Skeletal muscle cell (primary cell): Measurements from ENCODE around the gene ARAP1.
"Not testable (repeated sequence)": the region's sequence is repeated elsewhere in the genome, so short reads cannot be mapped to it uniquely, and the experiment has no call there.

ENCODE experiments used
- DNase-seq: peaks from one replicate; pipeline ENCODE4 v3.0.0-alpha.2; 2010; ENCODE audit warnings: low read depth
- H3K4me3 ChIP-seq: 2 replicates; pipeline ENCODE4 v1.5.1; 2011; ENCODE audit warnings: low read depth, mild to moderate bottlenecking, control low read depth, low read length, moderate library complexity

Gene ARAP1

DNA sequence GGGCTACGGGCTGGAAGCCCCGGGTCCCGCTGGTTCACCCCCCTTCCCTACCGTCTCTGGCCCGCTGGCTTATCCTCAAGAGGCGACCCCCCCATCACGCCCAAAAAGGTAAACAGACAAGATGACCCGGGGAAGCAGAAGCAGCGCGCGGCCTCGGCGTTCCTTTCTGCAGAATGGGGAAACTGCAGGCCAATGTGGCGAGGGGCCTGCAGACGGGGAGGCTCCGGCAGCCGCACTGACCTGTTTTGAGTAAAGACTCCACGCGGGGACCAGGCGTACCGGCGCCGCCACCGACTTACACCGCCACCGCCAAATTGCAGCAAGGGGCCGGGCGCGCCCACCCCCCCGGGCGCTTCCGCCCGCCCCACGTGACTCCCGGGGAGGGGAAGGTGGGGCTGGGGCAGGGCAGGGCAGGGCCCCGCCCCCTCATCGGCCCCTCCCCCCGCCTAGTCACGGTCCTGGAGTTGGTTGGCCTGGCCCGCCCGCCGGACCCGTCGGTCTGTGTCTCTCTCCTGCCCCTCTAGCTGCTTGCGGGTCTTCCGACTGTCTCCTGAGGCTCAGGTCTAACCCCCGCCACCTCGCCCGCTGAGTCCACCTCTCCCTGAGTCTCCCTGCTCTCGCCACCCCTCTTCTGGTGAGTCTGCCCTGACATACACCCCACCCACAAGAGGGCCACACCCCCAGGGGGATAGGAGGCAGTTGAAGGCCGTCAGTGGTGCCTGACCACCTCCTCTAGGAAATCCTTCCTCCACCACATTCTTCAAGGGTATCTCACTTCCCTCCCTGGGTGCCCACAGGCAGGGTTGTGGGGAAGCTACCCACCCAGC, at the start of gene ARAP1:
ARAP1 (minus strand) TSS at position 321 of the 827 bp plus-strand sequence. CDS start 25,280 bp downstream, outside the sequence.
- no peak for DNase-seq

DNA sequence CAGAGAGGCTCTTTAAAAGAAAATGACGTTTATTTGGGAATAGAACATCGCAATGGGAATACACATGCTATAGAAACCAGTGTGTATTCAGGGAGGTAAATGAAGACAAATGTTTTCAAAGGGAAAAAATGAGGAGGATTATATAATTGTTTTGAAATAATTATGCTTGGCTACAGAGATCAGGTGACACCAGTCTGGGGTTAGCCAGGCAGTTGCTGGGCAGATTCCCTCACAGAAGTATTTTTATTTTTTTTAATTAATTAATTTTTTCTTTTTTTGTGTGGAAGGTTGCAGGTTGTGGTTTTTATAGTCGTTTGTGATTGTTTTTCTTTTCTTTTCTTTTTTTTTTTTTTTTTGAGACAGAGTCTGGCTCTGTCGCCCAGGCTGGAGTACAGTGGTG, 47.2 kb upstream of the ARAP1 start:
- H3K4me3 ChIP-seq: no peak overlapping the region
- no peak for DNase-seq

More for the DNA sequence above, at the start of gene ARAP1:
- peak within 1 kb of the TSS; percentile 66 for H3K4me3 ChIP-seq

DNA sequence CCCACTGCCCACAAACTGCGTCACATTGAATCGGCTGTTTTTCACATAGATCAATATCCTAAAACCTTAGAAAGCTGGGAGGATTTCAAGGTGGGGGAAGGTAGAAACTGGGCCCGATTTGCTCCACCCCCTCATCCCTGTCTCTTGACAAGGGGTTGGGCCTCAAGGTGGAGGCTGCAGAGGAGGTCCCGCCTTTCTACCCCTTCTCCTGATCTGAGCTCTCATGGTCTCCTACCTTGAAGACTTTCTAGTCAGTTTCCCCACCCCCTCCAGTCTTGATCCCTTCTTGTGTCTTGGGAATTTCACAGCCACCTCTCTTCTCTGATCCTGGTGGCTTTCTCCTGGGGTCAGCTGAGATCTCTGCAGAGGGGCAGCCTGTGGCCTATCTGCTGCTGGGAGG, 46.2 kb upstream of the ARAP1 start:
- DNase-seq: no peak
- H3K4me3 ChIP-seq: no peak overlapping the region

DNA sequence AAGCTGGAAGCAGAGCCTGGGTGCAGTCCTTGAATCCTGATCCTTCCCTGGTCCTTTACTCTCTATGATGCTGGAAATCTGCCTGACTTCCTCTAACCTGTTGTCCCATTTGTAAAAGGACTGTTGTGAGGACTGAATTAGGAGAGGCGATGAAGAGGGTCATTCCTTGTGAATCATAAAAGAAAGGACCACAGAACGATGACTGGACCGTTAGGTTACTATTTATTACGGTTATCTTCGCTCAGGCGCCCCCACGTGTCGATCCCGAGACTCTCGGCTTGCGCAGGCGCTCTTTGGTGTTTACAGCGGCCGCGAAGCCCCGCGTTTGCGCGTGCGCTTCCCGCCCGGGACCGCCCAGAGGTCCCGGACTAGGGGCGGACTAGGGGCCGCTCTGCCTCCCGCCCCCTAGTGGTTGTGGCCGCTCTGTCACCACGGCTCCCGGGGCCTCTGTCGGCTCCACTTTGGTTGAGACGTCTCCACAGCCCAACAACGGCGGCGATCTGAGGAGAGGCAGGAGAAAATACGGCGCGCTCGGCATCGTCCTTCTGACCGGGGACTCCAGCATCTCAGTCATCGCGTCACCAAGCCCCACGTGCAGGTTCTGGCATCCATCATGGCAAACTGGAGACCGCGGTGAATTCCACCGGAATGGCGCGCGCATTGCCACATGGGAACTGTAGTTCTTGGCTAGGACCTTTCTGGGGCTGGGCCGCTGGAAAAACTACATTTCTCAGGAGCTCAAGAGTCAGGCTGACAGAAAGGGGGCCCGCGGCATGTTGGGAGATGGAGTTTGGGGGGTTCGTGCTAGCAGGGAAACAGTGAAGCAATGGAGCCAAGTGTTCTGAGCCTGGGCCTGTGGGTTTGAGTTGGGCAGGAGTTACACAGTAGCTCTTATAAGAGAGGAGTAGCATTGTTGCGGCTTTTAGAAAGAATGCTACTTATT, 41.5 kb upstream of the ARAP1 start, which contains the start of gene STARD10:
STARD10 (minus strand) TSS at position 623 of the 943 bp plus-strand sequence. CDS start 12,866 bp downstream, outside the sequence.
- peak; percentile 75 for DNase-seq
- H3K4me3 ChIP-seq: peak within 1 kb of the TSS; percentile 65

DNA sequence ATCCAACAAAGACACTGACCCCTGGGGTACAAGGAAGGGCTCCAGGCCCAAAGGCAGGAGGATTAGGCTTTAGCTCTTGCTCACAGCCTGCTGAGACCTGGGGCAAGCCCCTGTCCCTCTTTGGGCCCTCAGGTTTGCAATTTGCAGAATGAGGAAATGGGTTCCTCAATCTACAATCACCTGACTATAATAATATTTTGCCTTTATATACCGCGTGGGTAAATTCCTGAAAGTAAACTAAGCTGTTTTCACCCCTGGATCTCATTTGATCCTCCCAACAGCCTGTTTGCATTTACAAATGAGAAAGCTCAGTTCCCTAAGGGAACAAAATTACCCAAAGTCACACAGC, 40.8 kb upstream of the ARAP1 start:
- peak overlapping the region; percentile 65 for H3K4me3 ChIP-seq
- DNase-seq: no peak

DNA sequence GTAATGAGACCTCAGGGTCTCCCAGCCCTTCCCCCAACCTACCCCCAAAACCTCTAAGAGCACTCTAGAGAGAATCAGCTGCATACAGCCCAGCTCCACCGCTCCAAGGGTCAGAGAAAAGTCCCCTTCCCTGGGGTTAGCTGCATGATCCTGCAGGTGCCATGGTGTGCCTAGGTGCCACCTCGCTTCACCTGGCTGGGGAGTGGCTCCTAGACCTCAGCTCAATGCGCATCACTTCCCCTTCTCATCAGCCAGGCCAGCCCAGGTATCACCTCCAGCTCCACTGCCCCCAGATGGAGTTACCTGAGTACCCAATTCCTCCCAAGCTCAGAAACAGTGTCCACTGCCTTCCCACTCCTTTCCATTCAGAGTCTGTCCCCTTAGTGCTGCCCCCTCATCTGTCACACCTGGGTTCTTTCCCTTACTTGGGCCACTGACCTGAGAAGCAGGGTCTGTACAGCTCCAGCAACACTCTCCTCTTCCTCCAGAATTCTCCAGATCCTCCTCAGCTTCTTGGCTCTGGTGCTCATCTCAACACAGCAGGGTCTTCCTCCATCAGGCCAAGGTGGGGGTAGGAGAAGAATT, 40.3 kb upstream of the ARAP1 start:
- H3K4me3 ChIP-seq: no peak overlapping the region
- DNase-seq: no peak

DNA sequence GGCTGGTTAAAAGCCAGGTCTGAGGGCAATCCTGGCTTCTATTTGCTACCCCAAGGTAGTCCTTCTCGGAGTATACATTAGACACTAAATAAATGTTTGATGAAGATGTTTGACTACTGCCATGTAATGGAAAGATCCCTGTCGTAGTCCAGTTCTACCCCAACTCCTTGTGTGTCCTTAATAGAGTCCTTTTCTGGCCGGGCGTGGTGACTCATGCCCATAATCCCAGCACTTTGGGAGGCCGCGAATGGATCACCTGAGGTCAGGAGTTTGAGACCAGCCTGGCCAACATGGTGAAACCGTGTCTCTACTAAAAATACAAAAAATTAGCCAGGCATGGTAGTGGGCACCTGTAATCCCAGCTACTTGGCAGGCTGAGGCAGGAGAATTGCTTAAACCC, 39.0 kb upstream of the ARAP1 start:
- H3K4me3 ChIP-seq, DNase-seq: not testable (repeated sequence)

DNA sequence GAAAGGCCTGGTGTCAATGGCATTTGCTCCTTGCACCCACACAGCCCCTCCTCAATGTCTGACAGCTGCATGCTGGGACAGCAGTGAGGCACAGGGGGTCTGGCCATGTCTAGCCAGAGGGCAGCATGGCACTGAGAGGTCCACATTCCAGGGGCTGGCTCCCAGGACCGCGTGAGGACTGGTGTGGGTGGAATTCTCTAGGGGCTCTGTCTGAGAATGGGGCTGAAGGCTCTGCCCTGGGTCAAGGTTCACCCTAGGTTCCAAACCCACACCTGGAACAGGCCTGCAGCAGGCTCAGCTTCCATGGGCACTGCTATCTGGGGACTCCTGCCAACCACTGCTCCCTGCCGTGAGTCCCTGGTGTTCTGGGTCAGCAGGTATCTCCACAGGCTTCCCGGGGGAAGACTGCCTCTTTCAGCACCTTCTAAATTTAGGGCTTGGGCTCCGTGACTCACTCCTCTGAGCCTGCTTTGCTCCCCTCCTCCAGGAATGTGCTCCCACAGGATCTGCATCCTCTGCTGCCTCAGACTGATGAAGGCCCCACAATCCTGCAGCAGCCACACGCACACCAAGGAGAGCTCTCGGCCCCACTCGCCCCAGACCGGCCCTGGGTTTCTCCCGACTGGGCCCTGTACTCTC, 37.4 kb upstream of the ARAP1 start:
- peak; percentile 71 for DNase-seq
- H3K4me3 ChIP-seq: no peak overlapping the region

DNA sequence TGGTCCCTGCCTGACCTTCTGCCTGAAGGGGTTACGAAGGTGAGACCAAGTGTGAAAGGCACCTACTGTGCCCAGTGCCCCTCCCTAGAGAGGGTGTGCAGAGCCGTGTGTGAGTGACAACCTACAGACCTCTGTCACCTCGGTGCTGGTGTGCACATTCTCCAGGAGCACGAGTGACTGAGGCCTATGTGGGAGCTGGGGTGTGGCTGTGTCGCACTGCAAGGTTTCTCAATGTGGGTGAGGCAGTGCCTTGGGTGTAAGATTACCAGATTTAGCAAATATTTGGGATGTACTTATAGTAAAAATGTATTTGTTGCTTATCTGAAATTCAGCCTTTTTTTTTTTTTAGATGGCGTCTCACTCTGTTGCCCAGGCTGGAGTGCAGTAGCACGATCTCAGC, 36.0 kb upstream of the ARAP1 start:
- no peak overlapping the region for H3K4me3 ChIP-seq
- DNase-seq: no peak

DNA sequence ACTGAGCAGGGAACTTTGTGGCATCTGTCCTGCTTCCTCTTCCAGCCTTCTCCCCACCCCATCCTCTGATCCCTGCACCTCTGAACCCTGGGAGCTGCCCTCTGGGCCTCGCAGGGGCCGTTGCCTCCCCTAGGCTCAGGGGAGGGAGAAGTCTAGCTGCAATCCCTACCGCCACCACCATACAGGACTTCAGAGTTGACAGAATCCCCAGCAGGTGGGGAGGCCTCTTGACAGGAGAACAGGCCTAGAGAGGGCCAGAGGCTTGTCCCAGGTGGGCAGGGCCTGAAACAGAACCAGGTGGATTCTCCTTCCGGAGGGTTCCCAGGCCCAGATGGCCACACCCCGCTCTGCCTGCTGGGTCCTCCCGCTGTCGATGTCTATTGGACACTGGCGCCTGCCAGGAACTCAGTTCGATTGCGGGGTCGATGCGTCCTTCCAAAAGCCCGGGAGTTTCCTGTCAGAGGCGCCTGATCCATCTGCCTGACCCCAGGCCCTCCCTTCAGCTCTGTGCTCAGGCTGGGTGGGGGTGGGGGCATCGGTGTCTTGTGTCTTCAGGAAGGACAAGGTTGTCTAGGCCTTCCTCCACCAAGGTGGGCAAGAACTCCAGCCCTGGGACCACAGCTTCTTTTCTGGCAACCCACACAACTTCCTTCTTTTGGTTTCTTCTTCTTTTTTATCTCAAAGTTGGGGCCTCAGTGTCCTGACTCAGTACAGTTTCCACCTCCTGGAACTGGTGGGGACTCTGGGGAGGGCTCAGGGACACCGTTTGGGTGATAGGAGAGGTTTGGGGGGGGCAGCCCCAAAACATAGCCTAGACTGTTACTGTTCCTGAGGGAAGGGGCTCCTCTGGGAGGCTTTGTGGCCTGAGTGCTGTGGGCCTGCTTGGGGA, 35.3 kb upstream of the ARAP1 start:
- no peak for DNase-seq

DNA sequence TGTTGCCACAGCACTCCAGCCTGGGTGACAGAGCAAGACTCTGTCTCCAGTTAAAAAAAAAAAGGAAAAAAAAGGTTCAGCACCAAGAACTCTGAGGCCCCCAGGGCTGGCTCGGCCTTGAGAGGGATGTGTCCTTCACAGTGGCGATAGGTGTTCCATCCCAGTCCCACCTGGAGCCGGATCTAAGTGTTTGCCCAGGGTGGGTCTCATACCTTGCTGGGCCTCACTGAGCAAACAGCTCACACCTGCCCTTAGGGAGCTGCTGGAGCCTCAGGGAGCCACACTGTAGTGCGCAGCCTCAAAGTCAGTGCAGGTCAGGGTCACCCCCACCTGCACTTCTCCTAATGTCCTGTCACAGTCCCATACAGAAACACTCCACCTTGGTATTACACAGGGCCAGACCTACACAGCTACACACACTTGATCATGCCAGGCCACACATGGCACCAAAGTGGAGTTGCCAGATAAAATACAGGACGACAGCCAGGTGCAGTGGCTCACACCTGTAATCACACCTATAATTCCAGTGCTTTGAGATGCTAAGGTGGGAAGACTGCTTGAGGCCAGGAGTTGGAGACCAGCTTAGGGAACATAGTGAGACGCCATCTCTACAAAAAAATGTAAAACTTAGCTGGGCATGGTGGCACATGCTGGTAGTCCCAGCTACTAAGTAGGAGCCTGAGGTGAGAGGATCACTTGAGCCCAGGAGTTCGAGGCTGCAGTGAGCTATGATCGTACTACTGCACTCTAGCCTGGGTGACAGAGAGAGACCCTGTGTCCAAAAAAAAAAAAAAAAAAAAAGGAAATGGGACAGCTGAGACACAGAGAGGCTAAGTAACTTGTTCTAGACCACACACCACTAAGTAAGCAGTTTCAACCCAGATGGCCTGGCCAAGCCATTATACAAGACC, 34.4 kb upstream of the ARAP1 start:
- no peak for DNase-seq
- no peak overlapping the region for H3K4me3 ChIP-seq

More for the DNA sequence above, 35.3 kb upstream of the ARAP1 start:
- H3K4me3 ChIP-seq: no peak overlapping the region

DNA sequence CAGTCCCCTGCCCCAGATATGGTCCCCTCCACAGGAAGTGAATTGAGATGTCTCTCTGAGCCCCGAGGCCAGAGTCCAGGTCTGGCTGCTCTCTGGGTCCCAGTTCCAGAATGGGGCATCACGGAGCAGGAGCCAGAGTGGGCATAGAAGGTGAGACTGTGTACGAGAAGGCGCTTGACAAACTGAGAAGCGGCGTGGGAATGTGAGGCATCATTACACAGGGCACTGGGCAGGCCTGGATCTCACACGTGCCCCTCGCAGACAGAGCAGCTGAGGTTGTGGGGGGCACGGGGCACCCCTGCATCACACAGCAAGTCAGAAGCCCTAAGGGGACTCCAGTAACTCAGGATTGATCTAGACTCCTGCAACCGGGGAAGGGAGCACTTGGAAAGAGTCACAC, 32.5 kb upstream of the ARAP1 start:
- no peak overlapping the region for H3K4me3 ChIP-seq
- no peak for DNase-seq

DNA sequence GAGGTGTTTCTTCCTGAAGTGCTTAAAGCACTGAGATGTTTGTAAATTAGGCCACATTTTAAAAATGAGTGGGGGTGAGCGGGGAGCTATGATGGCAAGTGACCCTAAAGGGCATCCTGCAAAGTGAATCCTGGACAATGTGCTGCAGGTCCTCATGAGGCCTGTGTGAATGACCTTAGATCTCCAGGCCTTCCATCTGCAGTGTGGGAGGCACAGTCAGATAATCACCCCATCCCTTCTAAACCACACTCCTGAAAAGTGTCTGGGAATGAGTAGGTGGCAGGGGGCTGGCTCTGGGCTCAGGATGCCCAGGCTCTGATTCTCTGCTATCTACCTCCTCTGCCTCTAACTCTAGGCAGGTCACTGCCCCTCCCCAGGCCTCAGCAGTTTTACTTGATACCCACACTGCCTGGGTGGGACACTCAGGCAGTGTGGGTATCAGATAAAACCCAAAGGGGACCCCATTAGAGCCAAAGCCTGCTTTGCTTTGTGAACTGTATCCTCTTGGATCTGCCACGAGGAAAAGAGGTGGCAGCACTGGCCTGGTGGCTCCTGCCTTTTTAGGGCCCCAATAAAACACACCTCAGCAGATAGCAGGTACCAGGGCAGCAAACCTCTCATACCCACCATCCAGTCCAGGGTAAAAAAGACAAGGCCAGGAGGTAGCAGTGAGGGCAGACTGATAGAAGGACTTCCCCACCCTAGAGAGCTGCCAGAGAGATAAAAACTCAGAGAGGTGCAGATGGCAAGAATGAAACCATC, 31.1 kb upstream of the ARAP1 start:
- H3K4me3 ChIP-seq: no peak overlapping the region
- no peak for DNase-seq

DNA sequence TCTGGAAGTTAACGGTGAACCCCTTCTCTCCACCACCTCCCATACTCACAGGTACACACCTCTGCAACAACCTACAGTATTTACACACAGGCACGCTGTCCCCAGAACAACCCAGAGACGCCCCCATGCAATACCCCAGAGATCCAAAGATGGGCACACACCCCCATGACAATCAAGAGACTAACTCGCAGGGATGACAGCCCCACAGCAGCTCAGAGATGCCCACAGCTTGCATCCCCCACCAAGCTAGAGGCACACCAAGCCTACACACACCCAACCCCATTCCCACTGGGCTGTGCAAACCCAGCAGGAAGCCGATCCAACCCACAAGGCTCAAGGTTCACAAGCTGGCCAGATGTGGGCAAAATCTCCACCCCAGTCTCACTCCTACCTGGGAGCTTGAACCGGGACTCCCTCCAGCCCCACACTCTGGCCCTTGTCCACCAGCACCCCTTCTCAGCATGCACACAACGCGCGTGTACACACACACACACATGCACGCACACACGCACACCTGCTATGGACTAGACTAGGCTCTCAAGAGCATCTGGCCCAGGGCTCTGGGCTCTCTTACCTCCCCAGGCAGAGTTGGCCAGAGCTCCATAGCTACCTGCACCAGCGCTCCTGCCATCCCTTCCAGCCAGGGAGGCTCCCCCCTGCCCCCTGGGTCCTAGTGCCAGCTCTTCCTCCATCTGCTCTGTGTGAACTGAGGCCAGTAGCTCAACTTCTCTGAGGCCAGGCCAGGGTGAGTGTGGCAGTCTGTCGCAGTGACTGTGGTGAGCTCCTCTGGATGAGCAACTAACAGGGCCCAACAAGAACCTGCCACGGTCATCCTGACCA, 30.1 kb upstream of the ARAP1 start:
- DNase-seq: no peak
- H3K4me3 ChIP-seq: peak overlapping the region; percentile 50

DNA sequence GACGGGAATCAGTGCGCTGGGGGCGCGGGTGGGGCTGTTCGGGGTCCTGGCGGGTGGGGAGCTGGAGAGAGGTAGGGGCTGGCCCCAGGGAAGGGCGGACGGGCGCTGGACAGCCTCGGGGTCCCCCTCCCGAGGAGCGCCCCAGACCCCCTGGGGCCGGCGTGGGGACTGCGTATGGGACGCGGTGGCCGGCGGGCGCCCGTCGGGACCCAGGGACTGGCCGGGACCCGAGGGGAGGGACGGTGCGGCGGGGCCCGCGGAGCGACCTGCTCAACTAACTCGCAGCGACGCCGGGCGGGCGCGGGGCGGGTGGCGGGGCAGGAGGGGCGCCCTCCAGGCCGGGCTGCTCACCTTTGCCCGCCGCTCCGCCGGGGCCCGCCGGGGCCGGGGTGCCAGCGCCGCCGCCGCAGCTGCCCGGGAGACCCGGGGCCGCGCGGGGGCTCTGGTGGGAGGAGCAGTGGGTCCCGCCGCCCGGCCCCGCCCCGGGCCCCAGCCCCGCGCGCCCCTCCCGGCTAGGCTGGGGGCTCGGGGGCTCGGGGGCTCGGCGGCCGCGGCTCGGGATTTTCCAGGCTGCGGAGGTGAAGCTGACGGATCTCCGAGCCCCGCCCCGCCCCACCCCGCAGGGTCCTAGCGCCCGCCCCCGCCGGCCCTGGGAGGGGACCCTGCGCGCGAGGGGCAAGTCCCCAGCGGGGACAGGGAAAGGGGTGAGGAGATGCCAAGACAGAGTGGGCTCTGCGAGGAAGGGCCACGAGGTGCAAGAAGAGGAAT, 29.3 kb upstream of the ARAP1 start:
- H3K4me3 ChIP-seq: peak overlapping the region; percentile 50
- no peak for DNase-seq

DNA sequence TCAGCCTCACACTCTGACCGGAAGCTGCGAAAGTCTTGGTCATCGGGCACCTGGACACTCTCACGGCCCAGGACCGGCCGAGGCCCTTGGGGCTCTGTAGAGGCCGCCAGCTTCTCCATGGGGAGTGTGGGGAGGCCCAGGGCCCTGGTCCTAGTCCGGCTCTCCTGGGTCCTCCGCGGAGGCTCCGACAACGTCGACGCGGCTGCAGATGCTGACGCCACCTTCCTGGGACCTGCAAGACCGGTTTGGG, 28.8 kb upstream of the ARAP1 start:
- no peak for DNase-seq
- peak overlapping the region; percentile 50 for H3K4me3 ChIP-seq
